Thyroid gland (tissue), 4 donors: ENCODE data around the gene GDA.

Source experiments
- CTCF ChIP-seq, 6 experiments: fragments of 200-600 bp in 3 of 6; fragments of 450-650 bp in 3 of 6; sonication (generic) in 3 of 6; IDR thresholded peaks; one replicate each; pipeline ENCODE4 v1.5.1; 2016 to 2019; ENCODE audit warnings: antibody characterized with exemption in 6 of 6, mild to moderate bottlenecking in 2 of 6, inconsistent platforms in 1 of 6, moderate library complexity in 1 of 6
- POLR2A ChIP-seq, 2 donors: fragments of 450-650 bp; IDR thresholded peaks; one replicate each; pipeline ENCODE4 v1.6.1; 2017; ENCODE audit warnings: antibody characterized with exemption in 2 of 2, mild to moderate bottlenecking in 2 of 2, moderate library complexity in 1 of 2

- TF ChIP-seq CTCF (IDR thresholded peaks at IDR 0.05) = no peak
- TF ChIP-seq POLR2A (IDR thresholded peaks at IDR 0.05) = no peak
Observed at GRCh38 chr9:72187121-72187695, 38.0 kb downstream of the GDA start.
